NB4 (cell line): ENCODE results near the gene AGBL4.
"Not testable (repeated sequence)": the region's sequence is repeated elsewhere in the genome, so short reads cannot be mapped to it uniquely, and the experiment has no call there.

ENCODE experiments used
- DNase-seq: peaks from one replicate; pipeline ENCODE4 v3.0.0; 2010; ENCODE audit warnings: low read depth
- H3K4me3 ChIP-seq: one replicate; pipeline ENCODE4 v1.5.1; 2011; ENCODE audit warnings: mild to moderate bottlenecking, low read depth, low read length, moderate library complexity
- MYC ChIP-seq: IDR thresholded peaks from 2 replicates; pipeline ENCODE4 v1.6.1; 2011; ENCODE audit warnings: low read depth, low read length
- POLR2A ChIP-seq: IDR thresholded peaks from 2 replicates; pipeline ENCODE4 v1.6.1; 2011; ENCODE audit warnings: mild to moderate bottlenecking; ENCODE audit not compliant: insufficient read length; ENCODE audit errors: extremely low read depth
- TF ChIP-seq, protein P1 (sequence below): IDR thresholded peaks from 2 replicates; pipeline ENCODE4 v1.6.1; 2011; ENCODE audit warnings: low read depth, low read length
- TF ChIP-seq, protein P2 (sequence below): IDR thresholded peaks from one replicate; pipeline ENCODE4 v1.5.1; 2012; ENCODE audit warnings: low read depth, low read length

Gene AGBL4

DNA sequence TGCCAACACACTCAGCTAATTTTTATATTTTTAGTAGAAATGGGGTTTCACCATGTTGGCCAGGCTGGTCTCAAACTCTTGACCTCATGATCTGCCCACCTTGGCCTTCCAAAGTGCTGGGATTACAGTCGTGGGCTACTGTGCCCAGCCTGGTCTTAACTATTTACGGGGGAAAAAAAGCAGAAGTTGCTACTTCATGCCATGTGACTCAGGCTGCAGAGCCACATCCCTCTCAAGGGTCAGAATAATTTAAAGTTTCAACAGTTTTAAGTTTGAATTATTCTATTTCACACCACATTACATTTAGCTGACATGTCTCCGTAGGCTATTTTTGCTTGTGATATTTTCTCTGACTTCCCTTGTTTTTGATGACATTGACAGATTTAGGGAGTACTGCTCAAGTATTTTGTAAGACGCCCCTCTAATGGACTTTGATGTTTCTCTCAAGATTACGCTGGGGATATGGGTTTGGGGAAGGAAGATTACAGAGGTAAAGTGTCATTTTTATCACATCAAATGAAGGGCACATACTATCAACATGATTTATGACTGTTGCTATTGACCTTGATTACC, 14.6 kb upstream of the AGBL4 start:
- no peak overlapping the region for H3K4me3 ChIP-seq
- peak; percentile 20 for DNase-seq

DNA sequence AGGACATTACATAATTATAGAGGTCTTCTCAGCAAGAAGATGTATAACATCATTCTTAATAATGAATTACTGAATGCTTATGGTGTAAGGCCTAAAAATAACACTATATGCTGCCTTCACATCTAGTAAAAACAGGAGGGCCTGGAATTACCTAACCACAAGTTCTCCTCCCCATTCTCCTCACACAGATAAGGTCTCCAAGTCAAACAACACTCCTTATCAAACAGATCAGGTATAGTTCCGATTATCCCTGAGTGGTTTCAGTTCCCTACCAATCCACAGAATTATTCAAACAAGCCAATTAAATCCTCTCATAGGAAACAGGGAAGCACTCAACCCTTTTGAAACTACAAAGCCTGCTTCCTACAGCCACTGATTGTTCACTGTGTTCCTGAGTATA, 4.0 kb upstream of the AGBL4 start:
- TF ChIP-seq POLR2A (no peak), MYC (no peak)
- TF ChIP-seq, protein P1, sequence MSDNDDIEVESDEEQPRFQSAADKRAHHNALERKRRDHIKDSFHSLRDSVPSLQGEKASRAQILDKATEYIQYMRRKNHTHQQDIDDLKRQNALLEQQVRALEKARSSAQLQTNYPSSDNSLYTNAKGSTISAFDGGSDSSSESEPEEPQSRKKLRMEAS, result no peak
- TF ChIP-seq, protein P2, sequence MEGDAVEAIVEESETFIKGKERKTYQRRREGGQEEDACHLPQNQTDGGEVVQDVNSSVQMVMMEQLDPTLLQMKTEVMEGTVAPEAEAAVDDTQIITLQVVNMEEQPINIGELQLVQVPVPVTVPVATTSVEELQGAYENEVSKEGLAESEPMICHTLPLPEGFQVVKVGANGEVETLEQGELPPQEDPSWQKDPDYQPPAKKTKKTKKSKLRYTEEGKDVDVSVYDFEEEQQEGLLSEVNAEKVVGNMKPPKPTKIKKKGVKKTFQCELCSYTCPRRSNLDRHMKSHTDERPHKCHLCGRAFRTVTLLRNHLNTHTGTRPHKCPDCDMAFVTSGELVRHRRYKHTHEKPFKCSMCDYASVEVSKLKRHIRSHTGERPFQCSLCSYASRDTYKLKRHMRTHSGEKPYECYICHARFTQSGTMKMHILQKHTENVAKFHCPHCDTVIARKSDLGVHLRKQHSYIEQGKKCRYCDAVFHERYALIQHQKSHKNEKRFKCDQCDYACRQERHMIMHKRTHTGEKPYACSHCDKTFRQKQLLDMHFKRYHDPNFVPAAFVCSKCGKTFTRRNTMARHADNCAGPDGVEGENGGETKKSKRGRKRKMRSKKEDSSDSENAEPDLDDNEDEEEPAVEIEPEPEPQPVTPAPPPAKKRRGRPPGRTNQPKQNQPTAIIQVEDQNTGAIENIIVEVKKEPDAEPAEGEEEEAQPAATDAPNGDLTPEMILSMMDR, result no peak
- no peak for DNase-seq
- no peak overlapping the region for H3K4me3 ChIP-seq

More for the DNA sequence above, 14.6 kb upstream of the AGBL4 start:
- TF ChIP-seq, protein P1, result peak; percentile 65
- TF ChIP-seq, protein P2, result no peak

DNA sequence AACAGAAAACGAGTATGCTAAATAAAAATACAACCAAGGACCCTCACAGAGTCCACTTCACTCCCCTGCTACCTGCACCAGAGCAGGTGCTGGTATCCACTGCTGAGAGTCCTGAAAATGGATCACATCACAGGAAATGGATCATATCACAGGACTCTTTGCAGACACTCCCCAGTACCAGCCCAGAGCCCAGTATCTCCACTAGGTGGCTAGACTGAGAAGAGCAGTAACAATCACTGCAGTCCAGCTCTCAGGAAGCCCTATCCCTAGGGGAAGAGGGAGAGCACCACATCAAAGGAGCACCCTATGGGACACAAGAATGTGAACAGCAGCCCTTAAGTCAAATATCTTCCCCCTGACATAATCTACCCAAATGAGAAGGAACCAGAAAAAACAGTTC, 28.0 kb downstream of the AGBL4 start:
- TF ChIP-seq POLR2A, result no peak
- TF ChIP-seq, protein P1, result no peak
- TF ChIP-seq, protein P2, result no peak
- no peak for TF ChIP-seq MYC

DNA sequence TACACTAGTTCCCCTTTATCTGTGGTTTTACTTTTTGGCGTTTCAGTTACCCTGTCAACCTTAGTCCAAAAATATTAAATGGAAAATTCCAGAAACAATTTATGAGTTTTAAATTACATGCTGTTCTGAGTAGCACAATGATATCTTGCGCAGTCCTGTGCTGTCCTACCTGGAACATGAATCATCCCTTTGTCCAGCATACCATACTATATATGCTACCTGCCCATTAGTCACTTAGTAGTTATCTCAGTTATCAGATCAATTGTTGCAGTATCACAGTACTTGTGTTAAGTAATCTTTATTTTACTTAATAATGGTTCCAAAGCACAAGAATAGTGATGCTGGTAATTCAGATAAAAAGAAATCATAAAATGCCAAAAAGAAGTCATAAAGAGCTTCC, 52.7 kb downstream of the AGBL4 start:
- no peak for DNase-seq
- TF ChIP-seq, protein P1, result no peak
- TF ChIP-seq, protein P2, result no peak
- TF ChIP-seq POLR2A (no peak), MYC (no peak)

More for the DNA sequence above, 28.0 kb downstream of the AGBL4 start:
- no peak for DNase-seq
- no peak overlapping the region for H3K4me3 ChIP-seq

DNA sequence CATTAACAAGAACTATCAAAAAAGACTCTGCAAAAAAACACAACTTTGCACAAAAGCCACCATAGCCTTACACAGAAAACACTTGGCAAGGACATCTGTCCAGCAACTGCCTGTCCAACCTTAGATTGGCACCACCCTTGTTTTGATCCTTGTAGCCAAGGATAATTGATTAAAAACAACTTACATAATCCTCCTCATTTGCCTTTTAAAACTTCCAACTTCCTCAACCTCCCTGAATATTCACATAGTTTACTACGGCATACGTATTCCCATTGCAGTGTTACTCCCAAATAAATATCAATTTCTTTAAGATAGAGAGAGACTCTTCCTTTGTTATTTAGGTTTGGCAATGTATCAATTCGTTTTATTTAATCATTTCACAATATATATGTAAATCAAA, 72.4 kb downstream of the AGBL4 start:
- TF ChIP-seq, protein P1, result no peak
- TF ChIP-seq POLR2A, result no peak
- TF ChIP-seq MYC, result no peak
- TF ChIP-seq, protein P2, result no peak
- DNase-seq, result no peak
- H3K4me3 ChIP-seq, result no peak overlapping the region

More for the DNA sequence above, 52.7 kb downstream of the AGBL4 start:
- no peak overlapping the region for H3K4me3 ChIP-seq

DNA sequence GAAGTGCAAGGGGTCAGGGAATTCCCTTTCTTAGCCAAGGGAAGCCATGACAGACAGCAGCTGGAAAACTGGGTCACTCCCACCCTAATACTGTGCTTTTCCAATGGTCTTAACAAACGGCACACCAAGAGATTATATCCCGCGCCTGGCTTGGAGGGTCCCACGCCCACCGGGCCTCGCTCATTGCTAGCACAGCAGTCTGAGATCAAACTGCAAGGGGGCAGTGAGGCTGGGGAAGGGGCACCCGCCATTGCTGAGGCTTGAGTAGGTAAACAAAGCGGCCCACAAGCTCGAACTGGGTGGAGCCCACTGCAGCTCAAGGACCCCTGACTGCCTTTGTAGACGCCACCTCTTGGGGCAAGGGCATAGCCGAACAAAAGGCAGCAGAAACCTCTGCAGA, 108.5 kb downstream of the AGBL4 start:
- H3K4me3 ChIP-seq, DNase-seq: not testable (repeated sequence)
